Loucy (cell line): ENCODE data around the gene WDR83.

ENCODE experiments used
- H2AFZ ChIP-seq: fragments of 200-600 bp; sonication (generic); 2 replicates; pipeline ENCODE4 v1.6.0; 2016; ENCODE audit warnings: antibody characterized with exemption, mild to moderate bottlenecking, low read length, moderate library complexity
- H3F3A ChIP-seq: fragments of 200-600 bp; 2 replicates; pipeline ENCODE4 v1.6.0; 2016; ENCODE audit warnings: antibody characterized with exemption, low read depth, mild to moderate bottlenecking
- H3K27me3 ChIP-seq: fragments of 200-600 bp; sonication (generic); 2 replicates; pipeline ENCODE4 v1.6.1; 2014; ENCODE audit warnings: low read length, mild to moderate bottlenecking; ENCODE audit not compliant: insufficient read depth, poor library complexity, severe bottlenecking
- H3K36me3 ChIP-seq: fragments of 200-600 bp; sonication (generic); 2 replicates; pipeline ENCODE4 v1.6.1; 2016; ENCODE audit warnings: low read length; ENCODE audit not compliant: insufficient read depth
- H3K4me1 ChIP-seq: fragments of 200-600 bp; sonication (generic); 2 replicates; pipeline ENCODE4 v1.5.1; 2014; ENCODE audit warnings: low read length, mild to moderate bottlenecking; ENCODE audit not compliant: insufficient read depth, poor library complexity, severe bottlenecking
- H3K4me2 ChIP-seq: fragments of 200-600 bp; sonication (generic); 2 replicates; pipeline ENCODE4 v1.6.0; 2014; ENCODE audit warnings: antibody characterized with exemption, low read length, low read depth, mild to moderate bottlenecking; ENCODE audit not compliant: poor library complexity, severe bottlenecking
- H3K4me3 ChIP-seq: fragments of 200-600 bp; sonication (generic); 2 replicates; pipeline ENCODE4 v1.5.1; 2014; ENCODE audit warnings: low read length, mild to moderate bottlenecking, mixed read lengths; ENCODE audit not compliant: poor library complexity, severe bottlenecking
- H3K79me2 ChIP-seq: fragments of 200-600 bp; sonication (generic); 2 replicates; pipeline ENCODE4 v1.6.1; 2014; ENCODE audit warnings: low read length; ENCODE audit not compliant: insufficient read depth
- H3K9ac ChIP-seq: fragments of 200-600 bp; sonication (generic); 2 replicates; pipeline ENCODE4 v1.6.0; 2014; ENCODE audit warnings: mild to moderate bottlenecking, low read depth, low read length, moderate library complexity; ENCODE audit not compliant: poor library complexity, severe bottlenecking
- H3K9me2 ChIP-seq: fragments of 200-600 bp; sonication (generic); replicated peaks from 2 replicates; pipeline ENCODE4 v1.6.1; 2016; ENCODE audit warnings: low read depth, low read length, mixed read lengths
- H3K9me3 ChIP-seq: fragments of 200-600 bp; sonication (generic); 2 replicates; pipeline ENCODE4 v1.6.1; 2014; ENCODE audit warnings: mild to moderate bottlenecking, antibody characterized with exemption, low read length, low read depth; ENCODE audit not compliant: insufficient read depth
- H4K20me1 ChIP-seq: fragments of 200-600 bp; sonication (generic); 2 replicates; pipeline ENCODE4 v1.6.0; 2014; ENCODE audit warnings: antibody characterized with exemption, low read length, mild to moderate bottlenecking; ENCODE audit not compliant: insufficient read depth, poor library complexity, severe bottlenecking
- CTCF ChIP-seq: fragments of 200-600 bp; sonication (generic); conservative IDR thresholded peaks from 2 replicates; pipeline ENCODE4 v1.5.1; 2014; ENCODE audit warnings: mild to moderate bottlenecking, antibody characterized with exemption, low read length
- EZH2phosphoT487 ChIP-seq: fragments of 200-600 bp; IDR thresholded peaks from 2 replicates; pipeline ENCODE4 v1.6.1; 2018; ENCODE audit warnings: antibody characterized with exemption, mild to moderate bottlenecking, moderate library complexity, borderline replicate concordance

Gene WDR83

GRCh38 chr19:12668932-12669269 lies 2.3 kb downstream of the WDR83 start:
- Histone ChIP-seq H3K36me3 (peaks cover 5% of the 10 kb centered on the region; the same call in 1 of the 2 replicates), H2AFZ (peak overlapping the region; percentile 90), H3K9ac (peak overlapping the region; percentile 89), H3K9me3 (no peaks in the 10 kb centered on the region), H4K20me1 (peaks cover 13% of the 10 kb centered on the region), H3K79me2 (peaks cover 38% of the 10 kb centered on the region), H3K27me3 (no peaks in the 10 kb centered on the region), H3K4me2 (peak overlapping the region; percentile 89), H3K4me3 (peak overlapping the region; percentile 79), H3K4me1 (peaks cover 25% of the 10 kb centered on the region), H3F3A (no peaks in the 10 kb centered on the region), H3K9me2 (no peaks in the 10 kb centered on the region)
- TF ChIP-seq EZH2phosphoT487: no peak
- no peak for TF ChIP-seq CTCF

- Histone ChIP-seq H3K4me2 (peak overlapping the region; percentile 89), H3K79me2 (peaks cover 38% of the 10 kb centered on the region), H3K36me3 (peaks cover 11% of the 10 kb centered on the region; the same call in 1 of the 2 replicates), H3K4me3 (peak overlapping the region; percentile 79), H4K20me1 (peaks cover 13% of the 10 kb centered on the region), H3K4me1 (peaks cover 25% of the 10 kb centered on the region), H2AFZ (peak overlapping the region; percentile 90), H3K9me2 (no peaks in the 10 kb centered on the region), H3F3A (no peaks in the 10 kb centered on the region), H3K9me3 (no peaks in the 10 kb centered on the region), H3K27me3 (no peaks in the 10 kb centered on the region), H3K9ac (peak overlapping the region; percentile 89)
- TF ChIP-seq CTCF (no peak), EZH2phosphoT487 (no peak)
Observed at GRCh38 chr19:12669270-12670158, 2.9 kb downstream of the WDR83 start.

- Histone ChIP-seq H3K79me2 (peaks cover 38% of the 10 kb centered on the region), H3K4me3 (peak overlapping the region; percentile 79), H3K9me3 (no peaks in the 10 kb centered on the region), H3K9me2 (no peaks in the 10 kb centered on the region), H3K9ac (peak overlapping the region; percentile 89), H3K36me3 (peaks cover 17% of the 10 kb centered on the region; the same call in 1 of the 2 replicates), H3K27me3 (no peaks in the 10 kb centered on the region), H3F3A (no peaks in the 10 kb centered on the region), H2AFZ (peak overlapping the region; percentile 90; the same call in 1 of the 2 replicates), H3K4me1 (peaks cover 25% of the 10 kb centered on the region), H4K20me1 (peaks cover 13% of the 10 kb centered on the region), H3K4me2 (peak overlapping the region; percentile 89)
- TF ChIP-seq CTCF (no peak), EZH2phosphoT487 (no peak)
Observed at GRCh38 chr19:12670159-12670928, 3.7 kb downstream of the WDR83 start.
